Umbilical cord (tissue), 2 donors: Measurements from ENCODE around the gene STH. TPM values are rescaled to one million over a fixed set of nuclear protein-coding genes. Genes with fewer than 3 reads are reported as not detected.

ENCODE experiments used
- DNase-seq: peaks from one replicate; pipeline ENCODE4 v3.0.0-alpha.2; 2015; ENCODE audit warnings: low spot score
- total RNA-seq: library from RNA; depleted of rRNA; stranded (reverse); fragments of >200 nt; gene quantifications from one replicate; pipeline ENCODE4 v1.2.3, GENCODE V29; 2014; ENCODE audit warnings: low replicate concordance; ENCODE audit not compliant: insufficient read depth

STH gene
- total RNA-seq, 1 donor from 2014 or later: not detected

DNA sequence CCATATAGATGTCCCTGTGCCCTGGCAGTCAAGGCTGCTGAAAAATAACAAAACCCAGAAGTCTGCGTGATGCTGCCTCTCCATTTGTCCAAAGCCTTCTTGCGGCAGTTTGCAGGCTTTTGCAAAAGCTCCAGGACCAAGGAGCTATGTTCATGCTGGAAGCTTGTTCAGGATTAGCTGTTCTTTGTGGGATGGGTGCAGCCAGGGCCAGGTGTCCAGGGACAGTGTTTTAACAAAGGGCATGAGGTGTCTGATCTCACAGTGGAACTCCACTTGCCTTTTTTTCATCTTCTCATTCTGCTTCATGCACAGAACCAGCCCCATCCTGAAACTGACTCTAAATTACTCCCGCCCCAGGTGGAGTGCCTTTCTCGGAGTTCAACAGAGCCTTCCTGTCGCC lies 31.7 kb upstream of the STH start:
- no peak for DNase-seq

DNA sequence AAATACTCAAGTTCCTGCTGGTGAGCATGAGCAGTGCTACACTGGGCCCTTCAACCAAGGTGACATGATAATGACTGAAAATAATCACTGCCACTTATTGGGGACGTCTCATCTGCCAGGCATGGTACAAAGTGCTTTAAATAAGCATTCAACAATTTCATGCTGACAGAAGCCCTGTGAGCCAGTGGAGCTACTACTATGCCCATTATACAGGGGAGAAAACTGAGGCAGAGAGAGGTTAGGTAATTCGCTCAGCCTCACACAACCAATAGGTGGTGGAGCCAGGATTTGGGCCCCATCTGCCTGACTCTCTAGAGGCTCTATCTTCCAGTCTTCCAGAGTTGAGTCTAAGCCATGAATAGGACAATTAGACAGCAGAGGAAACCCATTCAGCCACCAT lies 30.3 kb upstream of the STH start:
- no peak for DNase-seq

DNA sequence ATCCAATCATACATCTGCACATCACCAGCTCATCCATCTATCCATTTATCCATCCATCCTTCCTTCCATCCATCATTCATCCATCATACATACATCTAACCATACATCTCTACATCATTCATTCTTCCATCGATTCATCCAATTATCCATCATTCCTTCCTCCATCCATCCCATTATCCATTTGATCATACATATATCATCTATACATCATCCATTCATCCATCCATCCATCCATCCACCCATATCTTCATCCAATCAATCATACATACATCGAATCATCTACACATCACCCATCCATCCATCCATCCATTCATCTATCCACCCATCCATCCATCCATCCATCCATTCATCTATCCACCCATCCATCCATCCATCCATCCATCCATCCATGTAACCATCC lies 29.3 kb upstream of the STH start:
- DNase-seq: no peak

DNA sequence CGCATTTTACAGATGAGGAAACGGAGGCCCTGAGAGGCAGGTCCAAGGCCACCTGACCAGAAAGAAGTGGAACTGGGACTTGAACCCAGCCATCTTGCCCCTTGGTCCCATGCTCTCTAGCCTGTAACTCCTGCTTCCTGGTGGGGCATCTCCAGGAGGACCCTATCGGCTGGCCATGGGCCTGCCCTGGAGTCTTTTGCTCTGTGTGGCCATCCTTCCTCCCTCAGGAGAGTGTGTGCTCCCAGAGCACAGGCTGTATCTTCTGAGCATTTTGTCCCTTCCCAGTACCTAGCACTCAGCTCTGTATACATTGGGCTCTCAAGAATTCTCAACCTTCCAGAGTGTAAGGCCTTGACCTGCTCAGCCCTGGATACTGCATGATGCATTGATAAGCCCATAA lies 28.4 kb upstream of the STH start:
- no peak for DNase-seq

DNA sequence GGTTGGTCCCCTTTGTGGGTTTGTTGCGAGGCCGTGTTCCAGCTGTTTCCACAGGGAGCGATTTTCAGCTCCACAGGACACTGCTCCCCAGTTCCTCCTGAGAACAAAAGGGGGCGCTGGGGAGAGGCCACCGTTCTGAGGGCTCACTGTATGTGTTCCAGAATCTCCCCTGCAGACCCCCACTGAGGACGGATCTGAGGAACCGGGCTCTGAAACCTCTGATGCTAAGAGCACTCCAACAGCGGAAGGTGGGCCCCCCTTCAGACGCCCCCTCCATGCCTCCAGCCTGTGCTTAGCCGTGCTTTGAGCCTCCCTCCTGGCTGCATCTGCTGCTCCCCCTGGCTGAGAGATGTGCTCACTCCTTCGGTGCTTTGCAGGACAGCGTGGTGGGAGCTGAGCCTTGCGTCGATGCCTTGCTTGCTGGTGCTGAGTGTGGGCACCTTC lies 27.3 kb upstream of the STH start:
- no peak for DNase-seq

DNA sequence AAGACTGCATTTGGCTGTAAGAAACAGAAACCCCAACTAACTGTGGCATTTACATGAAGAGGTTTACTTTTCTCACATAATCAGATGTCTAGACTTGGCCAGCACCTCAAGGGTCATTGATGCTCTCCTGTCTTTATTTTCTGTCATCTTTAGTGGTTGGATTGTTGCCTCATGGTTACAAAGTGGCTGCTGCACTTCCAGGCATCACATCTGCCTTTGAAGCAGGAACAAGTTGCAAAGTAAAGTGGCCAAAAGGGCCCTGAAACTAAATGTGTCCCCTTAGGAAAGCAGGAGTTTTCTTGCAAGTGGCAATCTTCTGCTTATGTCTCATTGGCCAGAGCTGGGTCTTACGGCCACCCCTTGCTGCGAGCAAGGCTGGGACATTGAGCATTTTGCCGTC lies 26.5 kb upstream of the STH start:
- DNase-seq: no peak

DNA sequence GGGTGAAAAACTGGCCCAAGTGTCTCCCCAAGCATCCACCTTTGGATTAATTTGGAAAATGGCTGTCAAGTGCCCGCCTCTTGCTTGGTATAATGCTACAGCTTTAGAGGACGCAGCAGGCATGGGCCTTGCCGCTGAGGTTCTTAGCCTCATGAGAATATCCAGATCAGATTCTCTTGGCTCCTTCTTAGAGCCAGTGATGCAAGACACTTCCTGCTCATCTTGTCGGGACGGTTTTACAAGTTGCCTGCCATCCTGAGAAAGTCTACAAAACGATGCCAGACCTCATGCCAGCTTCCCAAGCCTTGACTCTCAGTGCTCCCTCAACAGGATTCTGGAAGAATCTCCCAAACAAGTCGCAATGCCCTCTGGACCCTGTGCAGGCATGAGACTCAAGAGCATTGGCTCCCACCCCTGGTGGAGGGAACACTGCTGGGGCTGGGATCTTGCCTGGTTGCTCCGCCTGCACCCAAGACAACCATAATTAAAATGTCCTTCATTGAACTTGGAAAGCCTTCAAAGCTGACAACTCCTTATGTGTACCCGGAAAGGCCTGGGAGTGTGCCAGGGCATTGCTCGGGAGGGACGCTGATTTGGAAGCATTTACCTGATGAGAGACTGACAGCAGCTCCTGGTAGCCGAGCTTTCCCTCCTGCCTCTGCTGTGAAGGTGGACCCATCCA lies 25.8 kb upstream of the STH start:
- DNase-seq: no peak

DNA sequence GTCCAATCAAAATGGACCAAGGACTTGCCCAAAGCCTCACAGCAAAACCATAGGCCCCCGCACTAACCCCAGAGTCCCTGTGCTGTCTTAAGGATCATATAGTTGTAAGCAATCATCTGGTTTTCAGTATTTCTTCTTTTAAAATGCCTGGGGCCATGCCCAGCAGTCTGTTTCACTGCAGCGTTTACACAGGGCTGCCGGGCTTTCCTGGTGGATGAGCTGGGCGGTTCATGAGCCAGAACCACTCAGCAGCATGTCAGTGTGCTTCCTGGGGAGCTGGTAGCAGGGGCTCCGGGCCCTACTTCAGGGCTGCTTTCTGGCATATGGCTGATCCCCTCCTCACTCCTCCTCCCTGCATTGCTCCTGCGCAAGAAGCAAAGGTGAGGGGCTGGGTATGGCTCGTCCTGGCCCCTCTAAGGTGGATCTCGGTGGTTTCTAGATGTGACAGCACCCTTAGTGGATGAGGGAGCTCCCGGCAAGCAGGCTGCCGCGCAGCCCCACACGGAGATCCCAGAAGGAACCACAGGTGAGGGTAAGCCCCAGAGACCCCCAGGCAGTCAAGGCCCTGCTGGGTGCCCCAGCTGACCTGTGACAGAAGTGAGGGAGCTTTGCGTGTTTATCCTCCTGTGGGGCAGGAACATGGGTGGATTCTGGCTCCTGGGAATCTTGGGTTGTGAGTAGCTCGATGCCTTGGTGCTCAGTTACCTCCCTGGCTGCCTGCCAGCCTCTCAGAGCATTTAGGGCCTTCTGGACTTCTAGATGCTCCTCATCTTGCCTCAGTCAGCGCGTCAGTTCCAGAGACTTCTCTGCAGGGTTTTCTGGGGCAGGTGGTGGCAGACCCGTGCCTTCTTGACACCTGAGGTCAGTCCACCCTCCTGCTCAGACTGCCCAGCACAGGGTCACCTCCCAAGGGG lies 24.8 kb upstream of the STH start:
- DNase-seq: no peak

DNA sequence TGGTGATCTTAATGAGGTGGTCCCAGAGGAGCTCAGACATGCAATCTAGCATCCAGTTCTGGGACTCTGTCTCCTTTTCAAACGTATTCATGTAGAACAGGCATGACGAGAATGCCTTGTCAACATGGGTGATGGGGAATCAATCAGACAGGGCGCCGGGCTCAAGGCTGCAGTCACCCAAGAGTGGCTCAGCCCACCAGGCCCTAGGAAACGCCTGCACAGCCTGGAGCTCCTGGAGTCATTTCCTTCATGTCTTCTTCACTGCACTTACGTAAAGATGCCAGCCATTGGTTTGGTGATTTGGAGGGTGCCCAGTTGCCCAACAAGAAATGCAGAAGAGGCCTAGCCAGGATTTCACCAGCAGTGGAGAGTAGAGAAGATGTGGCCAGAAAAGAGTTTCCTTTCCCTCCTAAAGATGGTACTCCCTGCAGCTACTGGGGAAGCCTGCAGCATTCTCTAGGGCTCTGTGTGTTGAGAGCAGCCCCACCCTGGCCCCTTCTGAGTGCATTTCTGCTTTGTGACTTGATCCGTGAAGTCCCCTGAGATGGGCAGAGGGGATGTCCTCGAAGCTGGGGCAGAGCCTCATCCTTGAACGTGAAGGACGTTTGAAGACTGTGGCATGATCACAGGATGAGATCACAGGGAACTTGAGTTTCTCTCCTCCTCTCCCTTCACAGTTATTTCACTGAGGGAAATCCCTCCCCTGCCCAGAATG lies 24.0 kb upstream of the STH start:
- DNase-seq: no peak

DNA sequence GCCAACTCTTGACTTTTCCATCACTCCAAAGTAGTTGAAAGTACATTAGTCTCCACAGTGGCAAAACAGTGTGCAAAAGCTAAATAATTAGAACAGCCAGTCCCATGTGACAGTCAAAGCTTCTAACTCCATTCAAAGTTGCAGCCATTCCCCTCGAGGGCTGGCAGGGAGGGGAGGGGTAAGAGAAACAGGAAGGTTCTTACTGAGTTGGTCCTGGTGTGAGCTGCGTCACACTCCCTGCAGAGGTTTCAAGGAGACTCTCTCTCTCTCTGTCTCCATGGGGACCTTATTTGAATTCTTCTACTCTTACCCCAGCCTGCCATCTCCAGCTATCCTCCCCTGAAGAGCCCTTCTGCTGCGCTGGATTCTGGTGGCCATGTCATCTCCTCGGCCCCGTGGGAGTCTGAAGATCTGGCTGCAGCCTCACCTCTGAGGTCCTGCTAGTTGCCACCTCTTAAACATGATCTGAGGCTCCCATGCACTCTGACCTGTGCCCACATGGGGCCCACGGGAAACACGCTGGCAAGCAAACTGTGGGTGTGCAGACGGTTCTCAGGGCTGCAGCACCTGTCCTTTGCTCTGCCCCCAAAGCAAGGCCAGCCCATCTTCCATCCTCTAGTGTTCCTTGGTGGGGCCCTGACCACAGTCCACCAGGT lies 23.3 kb upstream of the STH start:
- no peak for DNase-seq

DNA sequence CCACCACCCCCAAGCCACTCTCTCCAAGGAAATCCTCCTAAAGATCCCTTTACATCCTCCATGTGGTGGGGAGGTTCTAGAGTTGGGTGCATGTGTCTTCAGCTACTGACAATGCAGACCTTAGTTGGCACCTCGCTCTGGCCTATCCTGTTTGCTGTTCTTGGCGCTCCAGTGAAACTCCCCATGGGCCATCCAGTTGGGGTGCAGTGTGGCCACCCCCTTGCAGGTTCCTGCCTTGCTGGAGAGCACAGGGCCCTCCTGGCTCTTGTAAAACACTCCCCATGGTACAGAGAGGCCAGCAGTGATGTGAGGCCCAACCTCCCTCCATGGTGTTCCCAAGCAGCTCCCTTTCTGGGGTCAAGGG lies 22.7 kb upstream of the STH start:
- no peak for DNase-seq

DNA sequence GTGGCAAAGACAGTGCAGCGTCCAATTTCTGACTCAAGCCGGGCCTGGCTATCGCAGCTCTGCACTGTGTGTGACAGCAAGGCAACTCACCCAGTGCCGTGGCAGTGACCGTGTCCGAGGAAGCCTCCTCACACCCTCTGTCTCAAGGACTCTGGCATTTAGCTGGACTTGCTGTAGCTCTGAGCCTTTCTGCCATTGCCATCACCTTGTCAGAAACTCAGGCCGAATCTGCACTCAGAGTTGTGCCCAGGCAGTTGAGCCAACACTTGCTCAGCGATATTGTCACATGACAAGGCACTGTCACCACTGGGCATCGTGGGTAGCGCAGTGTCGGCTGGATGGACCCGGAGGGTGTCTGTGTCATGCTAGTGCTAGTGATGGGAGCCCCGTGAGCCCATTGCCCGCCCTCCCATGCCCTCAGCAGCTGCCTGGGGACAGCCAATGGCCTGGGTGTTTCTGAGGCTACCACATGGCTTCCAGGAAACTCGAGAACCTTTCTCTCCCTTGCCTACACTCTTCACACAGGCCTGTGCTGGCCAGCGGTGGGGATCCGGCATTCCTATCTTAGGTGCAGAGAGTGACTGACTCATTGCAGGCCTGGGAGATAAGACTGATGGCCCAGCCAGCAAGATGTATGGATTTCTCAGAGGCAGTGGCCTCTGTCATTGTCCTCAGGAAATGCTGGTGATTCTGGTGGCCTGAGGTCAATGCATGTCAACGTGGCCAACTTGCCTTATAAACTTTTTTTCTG lies 22.1 kb upstream of the STH start:
- DNase-seq: no peak

DNA sequence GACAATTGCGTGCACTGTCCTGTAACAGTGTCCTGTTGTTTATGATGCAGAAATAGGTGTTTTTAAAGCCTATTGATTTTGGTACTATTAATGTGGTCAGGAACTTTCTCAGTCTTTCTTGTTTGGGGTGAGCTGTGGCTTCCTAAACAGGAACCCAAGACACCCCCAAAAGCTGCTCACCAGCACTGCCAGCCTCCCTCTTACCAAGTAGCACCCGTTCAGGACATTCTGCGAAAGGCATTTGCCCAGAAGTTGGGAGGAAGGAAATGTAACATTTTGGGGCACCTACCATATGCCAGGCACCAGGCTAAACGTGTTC lies 21.6 kb upstream of the STH start:
- DNase-seq: no peak

DNA sequence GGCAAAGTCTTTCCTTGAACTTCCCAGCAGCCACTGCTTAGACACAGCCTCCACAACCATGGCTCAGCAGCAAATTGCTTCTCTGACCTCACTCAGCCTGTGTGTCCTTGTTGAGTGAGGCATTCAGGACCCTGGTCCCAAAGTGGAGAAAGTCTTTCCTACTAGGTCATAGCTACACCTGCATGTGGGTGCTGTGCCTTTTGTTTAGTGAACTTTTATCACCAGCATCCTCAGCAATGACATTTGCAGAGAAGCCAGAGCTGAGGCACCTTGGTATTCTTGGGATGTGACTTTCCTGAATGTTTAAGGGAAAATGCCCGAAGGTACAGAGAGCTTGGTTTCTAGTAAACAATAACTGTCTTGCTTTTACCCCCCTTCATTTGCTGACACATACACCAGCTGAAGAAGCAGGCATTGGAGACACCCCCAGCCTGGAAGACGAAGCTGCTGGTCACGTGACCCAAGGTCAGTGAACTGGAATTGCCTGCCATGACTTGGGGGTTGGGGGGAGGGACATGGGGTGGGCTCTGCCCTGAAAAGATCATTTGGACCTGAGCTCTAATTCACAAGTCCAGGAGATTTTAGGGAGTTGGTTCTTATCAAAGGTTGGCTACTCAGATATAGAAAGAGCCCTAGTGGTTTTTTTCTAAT lies 20.9 kb upstream of the STH start:
- no peak for DNase-seq

DNA sequence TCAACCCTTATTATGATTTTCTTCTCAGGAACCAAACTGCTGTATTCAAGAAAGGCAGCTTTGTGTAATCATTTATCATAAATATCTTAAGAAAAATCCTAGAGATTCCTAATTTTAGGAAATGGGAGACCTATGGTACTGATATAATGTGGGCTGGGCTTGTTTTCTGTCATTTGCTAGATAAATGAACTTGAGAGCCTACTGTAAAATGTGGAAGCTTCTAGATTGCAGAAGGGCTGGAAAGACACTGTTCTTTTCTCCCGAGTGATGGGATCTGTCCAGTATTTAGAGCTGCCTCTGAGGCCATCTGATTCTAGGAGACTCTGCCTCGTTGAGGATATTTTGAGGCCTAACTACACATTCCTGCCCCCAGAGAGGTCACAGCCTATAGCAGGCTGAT lies 19.9 kb upstream of the STH start:
- DNase-seq: peak; percentile 19

DNA sequence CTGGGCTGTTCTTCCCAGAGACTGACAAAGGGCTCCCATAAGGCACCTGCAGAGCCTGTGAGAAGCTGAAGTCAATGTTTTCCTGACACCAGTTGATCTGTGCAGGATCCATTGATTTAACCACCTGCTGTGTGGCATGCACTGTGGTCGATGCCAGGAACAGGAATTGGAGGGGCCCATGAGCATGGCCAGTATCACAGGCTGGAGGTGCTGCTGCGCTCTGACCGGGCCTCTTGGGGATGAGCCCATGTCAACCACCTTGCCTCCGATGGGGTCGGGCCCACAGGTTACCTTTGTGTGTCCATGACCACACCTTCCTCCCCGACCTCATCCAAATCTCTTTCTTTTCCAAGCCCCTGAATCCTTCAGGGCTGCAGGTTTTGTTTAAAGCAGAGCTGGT lies 18.2 kb upstream of the STH start:
- no peak for DNase-seq

DNA sequence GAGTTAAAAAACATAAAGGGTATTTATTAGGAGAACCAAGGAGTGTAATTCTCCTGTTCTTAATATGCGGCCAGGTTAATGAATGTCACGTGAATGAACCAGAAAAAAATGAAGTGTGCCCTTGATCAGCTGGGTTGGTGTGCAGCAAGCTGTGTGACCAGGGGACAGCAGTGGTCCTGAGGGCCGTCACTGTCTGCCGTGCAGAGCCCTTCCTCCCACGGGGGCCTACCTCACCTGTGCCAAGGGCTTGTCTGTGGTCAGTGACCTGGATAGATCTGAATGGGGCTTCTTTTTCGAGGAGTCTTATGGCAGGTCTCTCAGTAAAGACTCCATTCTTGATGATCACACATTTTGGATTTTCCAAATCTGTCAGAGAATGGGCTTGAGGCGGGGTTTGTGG lies 17.7 kb upstream of the STH start:
- DNase-seq: no peak

DNA sequence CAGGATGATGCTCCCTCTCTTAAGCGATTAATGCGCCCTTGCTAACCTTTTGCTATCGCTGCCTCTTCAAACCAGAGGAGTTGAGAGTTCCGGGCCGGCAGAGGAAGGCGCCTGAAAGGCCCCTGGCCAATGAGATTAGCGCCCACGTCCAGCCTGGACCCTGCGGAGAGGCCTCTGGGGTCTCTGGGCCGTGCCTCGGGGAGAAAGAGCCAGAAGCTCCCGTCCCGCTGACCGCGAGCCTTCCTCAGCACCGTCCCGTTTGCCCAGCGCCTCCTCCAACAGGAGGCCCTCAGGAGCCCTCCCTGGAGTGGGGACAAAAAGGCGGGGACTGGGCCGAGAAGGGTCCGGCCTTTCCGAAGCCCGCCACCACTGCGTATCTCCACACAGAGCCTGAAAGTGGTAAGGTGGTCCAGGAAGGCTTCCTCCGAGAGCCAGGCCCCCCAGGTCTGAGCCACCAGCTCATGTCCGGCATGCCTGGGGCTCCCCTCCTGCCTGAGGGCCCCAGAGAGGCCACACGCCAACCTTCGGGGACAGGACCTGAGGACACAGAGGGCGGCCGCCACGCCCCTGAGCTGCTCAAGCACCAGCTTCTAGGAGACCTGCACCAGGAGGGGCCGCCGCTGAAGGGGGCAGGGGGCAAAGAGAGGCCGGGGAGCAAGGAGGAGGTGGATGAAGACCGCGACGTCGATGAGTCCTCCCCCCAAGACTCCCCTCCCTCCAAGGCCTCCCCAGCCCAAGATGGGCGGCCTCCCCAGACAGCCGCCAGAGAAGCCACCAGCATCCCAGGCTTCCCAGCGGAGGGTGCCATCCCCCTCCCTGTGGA lies 16.0 kb upstream of the STH start:
- DNase-seq: no peak

DNA sequence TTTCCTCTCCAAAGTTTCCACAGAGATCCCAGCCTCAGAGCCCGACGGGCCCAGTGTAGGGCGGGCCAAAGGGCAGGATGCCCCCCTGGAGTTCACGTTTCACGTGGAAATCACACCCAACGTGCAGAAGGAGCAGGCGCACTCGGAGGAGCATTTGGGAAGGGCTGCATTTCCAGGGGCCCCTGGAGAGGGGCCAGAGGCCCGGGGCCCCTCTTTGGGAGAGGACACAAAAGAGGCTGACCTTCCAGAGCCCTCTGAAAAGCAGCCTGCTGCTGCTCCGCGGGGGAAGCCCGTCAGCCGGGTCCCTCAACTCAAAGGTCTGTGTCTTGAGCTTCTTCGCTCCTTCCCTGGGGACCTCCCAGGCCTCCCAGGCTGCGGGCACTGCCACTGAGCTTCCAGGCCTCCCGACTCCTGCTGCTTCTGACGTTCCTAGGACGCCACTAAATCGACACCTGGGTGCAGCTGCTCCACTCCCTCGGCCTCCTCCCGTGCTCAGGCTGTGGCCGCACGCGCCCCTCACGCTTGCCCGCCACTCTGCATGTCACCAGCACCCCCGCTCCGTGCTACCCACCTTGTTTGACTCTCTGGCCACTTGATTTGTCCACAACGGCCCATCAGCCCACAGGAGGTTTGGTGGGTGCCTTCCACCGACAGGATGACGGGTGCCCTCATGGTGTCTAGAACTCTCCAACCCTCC lies 15.3 kb upstream of the STH start:
- no peak for DNase-seq
